Measurements from ENCODE around the gene PYY. TPM values are rescaled to one million over a fixed set of nuclear protein-coding genes. Genes with fewer than 3 reads are reported as not detected.
"Not testable (repeated sequence)": the region's sequence is repeated elsewhere in the genome, so short reads cannot be mapped to it uniquely, and the experiment has no call there.

Gene PYY
- total RNA-seq, 5 donors from 2014 or later (not counting 1 experiment from before 2014, with no cell fraction given), result not detected

- H3K4me3 Mint-ChIP-seq, result no peak within 1 kb of the TSS
- no peaks in the 10 kb centered on the region for H3K9me3 Mint-ChIP-seq
- Histone ChIP-seq H3K27me3 (replicated peaks in 1 of 2; ENCODE audit: control insufficient read depth in 2 of 2, extremely low read depth in 1 of 2, insufficient read depth in 2 of 2, low read length in 1 of 2) (peaks cover 0 to 25% of the 10 kb centered on the region in 2 experiments), H3K36me3 (ENCODE audit: control insufficient read depth in 2 of 2, extremely low read depth in 1 of 2, insufficient read depth in 1 of 2, low read length in 1 of 2) (no peaks in the 10 kb centered on the region), H3K4me1 (ENCODE audit: control insufficient read depth in 1 of 2, extremely low read depth in 1 of 2, insufficient read depth in 2 of 2, low read length in 2 of 2) (peaks cover 0 to 15% of the 10 kb centered on the region in 2 experiments), H3K27ac (ENCODE audit: low read length) (no peak within 1 kb of the TSS), H3K4me3 (ENCODE audit: control insufficient read depth in 1 of 2, extremely low read depth in 1 of 2, low read length in 1 of 2) (no peak within 1 kb of the TSS), H3K9me3 (no peaks in the 10 kb centered on the region)
- no peak within 1 kb of the TSS for H3K27ac Mint-ChIP-seq
- CTCF ChIA-PET, result interaction anchor here in 1 of 2 donors (0.7 to 2.5 kb wide), 3 partner anchors 33 to 100 kb away, joined by 3 to 34 read pairs (median 11); no protein-coding TSS in a partner anchor
- WGBS (ENCODE audit: insufficient coverage), result 84% methylated on average over 17 of the region's 17 CpGs
- DNase-seq (no peak), ATAC-seq (replicated peaks in 1 of 4) (no peak)
- POLR2A ChIA-PET, result no interaction called here
- H3K27me3 Mint-ChIP-seq, result peaks cover 0 to 19% of the 10 kb centered on the region in 2 donors
- peaks cover 0 to 13% (median 9%) of the 10 kb centered on the region in 3 donors for H3K4me1 Mint-ChIP-seq
- no peaks in the 10 kb centered on the region for H3K36me3 Mint-ChIP-seq
Observed at GRCh38 chr17:43942051-43942685, 11.6 kb downstream of the PYY start, which contains the start of gene PPY. Gene PPY (minus strand): TSS chr17:43942476. CDS start chr17:43941654, 822 bp downstream.

- Histone ChIP-seq H3K36me3 (ENCODE audit: control insufficient read depth in 2 of 2, extremely low read depth in 1 of 2, insufficient read depth in 1 of 2, low read length in 1 of 2) (no peaks in the 10 kb centered on the region), H3K9me3 (no peaks in the 10 kb centered on the region), H3K27me3 (replicated peaks in 1 of 2; ENCODE audit: control insufficient read depth in 2 of 2, extremely low read depth in 1 of 2, insufficient read depth in 2 of 2, low read length in 1 of 2) (peaks cover 0 to 22% of the 10 kb centered on the region in 2 experiments), H3K4me1 (ENCODE audit: control insufficient read depth in 1 of 2, extremely low read depth in 1 of 2, insufficient read depth in 2 of 2, low read length in 2 of 2) (peaks cover 0 to 15% of the 10 kb centered on the region in 2 experiments), H3K4me3 (ENCODE audit: control insufficient read depth in 1 of 2, extremely low read depth in 1 of 2, low read length in 1 of 2) (no peak overlapping the region), H3K27ac (ENCODE audit: low read length) (no peak overlapping the region)
- peaks cover 0 to 13% (median 9%) of the 10 kb centered on the region in 3 donors for H3K4me1 Mint-ChIP-seq
- no peaks in the 10 kb centered on the region for H3K9me3 Mint-ChIP-seq
- no peak overlapping the region for H3K27ac Mint-ChIP-seq
- WGBS (ENCODE audit: insufficient coverage), result 100% methylated on average over 2 of the region's 7 CpGs
- H3K4me3 Mint-ChIP-seq, result no peak overlapping the region
- ChIA-PET POLR2A (no interaction called here), CTCF (no interaction called here)
- DNase-seq (peak in 4 of 35 experiments; percentile 4 to 29 (median 14)), ATAC-seq (replicated peaks in 1 of 4) (no peak)
- H3K27me3 Mint-ChIP-seq, result peaks cover 0 to 16% of the 10 kb centered on the region in 2 donors
- no peaks in the 10 kb centered on the region for H3K36me3 Mint-ChIP-seq
Observed at GRCh38 chr17:43940630-43941029, 13.1 kb downstream of the PYY start.

- H3K4me1 Mint-ChIP-seq, result peaks cover 0 to 13% (median 9%) of the 10 kb centered on the region in 3 donors
- H3K9me3 Mint-ChIP-seq, result no peaks in the 10 kb centered on the region
- WGBS (ENCODE audit: insufficient coverage), result 100% methylated on average over 5 of the region's 5 CpGs
- Histone ChIP-seq H3K4me1 (ENCODE audit: control insufficient read depth in 1 of 2, extremely low read depth in 1 of 2, insufficient read depth in 2 of 2, low read length in 2 of 2) (peaks cover 0 to 15% of the 10 kb centered on the region in 2 experiments), H3K9me3 (no peaks in the 10 kb centered on the region), H3K27me3 (replicated peaks in 1 of 2; ENCODE audit: control insufficient read depth in 2 of 2, extremely low read depth in 1 of 2, insufficient read depth in 2 of 2, low read length in 1 of 2) (peaks cover 0 to 22% of the 10 kb centered on the region in 2 experiments), H3K27ac (ENCODE audit: low read length) (no peak overlapping the region), H3K4me3 (ENCODE audit: control insufficient read depth in 1 of 2, extremely low read depth in 1 of 2, low read length in 1 of 2) (no peak overlapping the region), H3K36me3 (ENCODE audit: control insufficient read depth in 2 of 2, extremely low read depth in 1 of 2, insufficient read depth in 1 of 2, low read length in 1 of 2) (no peaks in the 10 kb centered on the region)
- CTCF ChIA-PET, result interaction anchor here (0.6 to 0.7 kb wide), 3 partner anchors 9 to 122 kb away, joined by 3 to 5 read pairs (median 3); no protein-coding TSS in a partner anchor
- no peak overlapping the region for H3K27ac Mint-ChIP-seq
- H3K4me3 Mint-ChIP-seq, result peak overlapping the region in 1 of 3 donors; percentile 66
- no peaks in the 10 kb centered on the region for H3K36me3 Mint-ChIP-seq
- ATAC-seq (replicated peaks in 1 of 4) (no peak), DNase-seq (no peak)
- POLR2A ChIA-PET, result no interaction called here
- peaks cover 0 to 16% of the 10 kb centered on the region in 2 donors for H3K27me3 Mint-ChIP-seq
Observed at GRCh38 chr17:43939886-43940285, 13.9 kb downstream of the PYY start.

- DNase-seq; POLR2A ChIA-PET; ATAC-seq (replicated peaks in 1 of 4); H3K36me3 ChIP-seq (ENCODE audit: control insufficient read depth in 2 of 2, extremely low read depth in 1 of 2, insufficient read depth in 1 of 2, low read length in 1 of 2); H3K36me3 Mint-ChIP-seq; H3K9me3 Mint-ChIP-seq; H3K4me3 ChIP-seq (ENCODE audit: control insufficient read depth in 1 of 2, extremely low read depth in 1 of 2, low read length in 1 of 2); H3K9me3 ChIP-seq; H3K27ac Mint-ChIP-seq; H3K27ac ChIP-seq (ENCODE audit: low read length): not testable (repeated sequence)
- CTCF ChIA-PET, result interaction anchor here (0.6 to 0.7 kb wide), 3 partner anchors 9 to 122 kb away, joined by 3 to 5 read pairs (median 3); no protein-coding TSS in a partner anchor
- Histone ChIP-seq H3K4me1 (ENCODE audit: control insufficient read depth in 1 of 2, extremely low read depth in 1 of 2, insufficient read depth in 2 of 2, low read length in 2 of 2) (peaks cover 0 to 15% of the 10 kb centered on the region in 2 experiments), H3K27me3 (replicated peaks in 1 of 2; ENCODE audit: control insufficient read depth in 2 of 2, extremely low read depth in 1 of 2, insufficient read depth in 2 of 2, low read length in 1 of 2) (peaks cover 0 to 22% of the 10 kb centered on the region in 2 experiments)
- peak overlapping the region in 1 of 3 donors; percentile 66 for H3K4me3 Mint-ChIP-seq
- peaks cover 0 to 13% (median 9%) of the 10 kb centered on the region in 3 donors for H3K4me1 Mint-ChIP-seq
- WGBS (ENCODE audit: insufficient coverage), result 93% methylated on average over 3 of the region's 3 CpGs
- H3K27me3 Mint-ChIP-seq, result peaks cover 0 to 16% of the 10 kb centered on the region in 2 donors
Observed at GRCh38 chr17:43939452-43939851, 14.3 kb downstream of the PYY start.

- POLR2A ChIA-PET, result no interaction called here
Observed at GRCh38 chr17:43938838-43939182, 14.9 kb downstream of the PYY start.

GRCh38 chr17:43936434-43936833 lies 17.3 kb downstream of the PYY start:
- POLR2A ChIA-PET, result interaction anchor here in 1 of 2 donors (0.6 kb wide), 1 partner anchor 1755 kb away, joined by 3 read pairs; no protein-coding TSS in a partner anchor
- CTCF ChIA-PET, result no interaction called here
- H3K9me3 Mint-ChIP-seq, result no peaks in the 10 kb centered on the region

More at GRCh38 chr17:43938838-43939182, 14.9 kb downstream of the PYY start:
- WGBS (ENCODE audit: insufficient coverage), result 64% methylated on average over 2 of the region's 6 CpGs
- Mint-ChIP-seq H3K4me3 (peak overlapping the region in 2 of 3 donors; percentile 13 to 66), H3K9me3 (no peaks in the 10 kb centered on the region), H3K36me3 (no peaks in the 10 kb centered on the region), H3K4me1 (peaks cover 0 to 13% (median 9%) of the 10 kb centered on the region in 3 donors), H3K27me3 (peaks cover 0 to 16% of the 10 kb centered on the region in 2 donors), H3K27ac (no peak overlapping the region)
- H3K4me3 ChIP-seq (ENCODE audit: control insufficient read depth in 1 of 2, extremely low read depth in 1 of 2, low read length in 1 of 2), result no peak overlapping the region
- no peaks in the 10 kb centered on the region for H3K36me3 ChIP-seq (ENCODE audit: control insufficient read depth in 2 of 2, extremely low read depth in 1 of 2, insufficient read depth in 1 of 2, low read length in 1 of 2)
- ATAC-seq (replicated peaks in 1 of 4) (no peak), DNase-seq (no peak)
- H3K27me3 ChIP-seq (replicated peaks in 1 of 2; ENCODE audit: control insufficient read depth in 2 of 2, extremely low read depth in 1 of 2, insufficient read depth in 2 of 2, low read length in 1 of 2), result peaks cover 0 to 22% of the 10 kb centered on the region in 2 experiments
- CTCF ChIA-PET, result no interaction called here
- H3K27ac ChIP-seq (ENCODE audit: low read length), result no peak overlapping the region
- H3K4me1 ChIP-seq (ENCODE audit: control insufficient read depth in 1 of 2, extremely low read depth in 1 of 2, insufficient read depth in 2 of 2, low read length in 2 of 2), result peaks cover 0 to 15% of the 10 kb centered on the region in 2 experiments
- H3K9me3 ChIP-seq, result no peaks in the 10 kb centered on the region

More at GRCh38 chr17:43936434-43936833, 17.3 kb downstream of the PYY start:
- Histone ChIP-seq H3K27me3 (replicated peaks in 1 of 2; ENCODE audit: control insufficient read depth in 2 of 2, extremely low read depth in 1 of 2, insufficient read depth in 2 of 2, low read length in 1 of 2) (peaks cover 0 to 28% of the 10 kb centered on the region in 2 experiments), H3K4me3 (ENCODE audit: control insufficient read depth in 1 of 2, extremely low read depth in 1 of 2, low read length in 1 of 2) (no peak overlapping the region), H3K4me1 (ENCODE audit: control insufficient read depth in 1 of 2, extremely low read depth in 1 of 2, insufficient read depth in 2 of 2, low read length in 2 of 2) (peaks cover 0 to 15% of the 10 kb centered on the region in 2 experiments), H3K36me3 (ENCODE audit: control insufficient read depth in 2 of 2, extremely low read depth in 1 of 2, insufficient read depth in 1 of 2, low read length in 1 of 2) (no peaks in the 10 kb centered on the region), H3K27ac (ENCODE audit: low read length) (no peak overlapping the region), H3K9me3 (no peaks in the 10 kb centered on the region)
- ATAC-seq (replicated peaks in 1 of 4) (no peak), DNase-seq (no peak)
- no CpG with 5 or more reads among the region's 3 CpGs for WGBS (ENCODE audit: insufficient coverage)
- Mint-ChIP-seq H3K4me1 (peaks cover 0 to 13% (median 9%) of the 10 kb centered on the region in 3 donors), H3K36me3 (no peaks in the 10 kb centered on the region), H3K4me3 (peak overlapping the region in 1 of 3 donors; percentile 66), H3K27me3 (peaks cover 0 to 16% of the 10 kb centered on the region in 2 donors), H3K27ac (no peak overlapping the region)
